Iris pigment epithelial cell (primary cell): ENCODE results near the gene VSIG8.

Source experiments
- DNase-seq: peaks from one replicate; pipeline ENCODE4 v3.0.0-alpha.2; 2011; ENCODE audit warnings: low read depth

VSIG8 gene

DNA sequence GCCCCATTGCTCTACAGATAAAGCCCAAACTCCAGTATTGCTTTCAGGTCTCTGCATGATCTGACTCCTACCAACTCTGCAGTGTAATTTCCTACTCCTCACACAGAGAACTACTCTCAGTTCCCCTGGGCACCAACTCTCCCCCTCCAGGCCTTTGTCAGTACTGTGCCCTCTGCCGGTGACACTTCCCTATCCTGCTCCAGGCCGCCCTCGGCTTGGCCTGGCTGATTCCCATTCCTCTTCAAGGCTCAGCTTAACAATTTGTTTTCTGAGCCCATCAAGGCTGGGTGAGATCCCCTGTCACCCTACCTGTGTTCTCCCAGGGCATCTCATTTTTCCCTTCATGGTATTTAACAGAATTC lies 33.2 kb downstream of the VSIG8 start:
- DNase-seq = no peak

GRCh38 chr1:159828581-159829272 lies 33.7 kb downstream of the VSIG8 start:
- DNase-seq = no peak

- DNase-seq = no peak
Observed at GRCh38 chr1:159828176-159828575, 34.3 kb downstream of the VSIG8 start.

GRCh38 chr1:159827549-159827948 lies 34.9 kb downstream of the VSIG8 start:
- no peak for DNase-seq

DNA sequence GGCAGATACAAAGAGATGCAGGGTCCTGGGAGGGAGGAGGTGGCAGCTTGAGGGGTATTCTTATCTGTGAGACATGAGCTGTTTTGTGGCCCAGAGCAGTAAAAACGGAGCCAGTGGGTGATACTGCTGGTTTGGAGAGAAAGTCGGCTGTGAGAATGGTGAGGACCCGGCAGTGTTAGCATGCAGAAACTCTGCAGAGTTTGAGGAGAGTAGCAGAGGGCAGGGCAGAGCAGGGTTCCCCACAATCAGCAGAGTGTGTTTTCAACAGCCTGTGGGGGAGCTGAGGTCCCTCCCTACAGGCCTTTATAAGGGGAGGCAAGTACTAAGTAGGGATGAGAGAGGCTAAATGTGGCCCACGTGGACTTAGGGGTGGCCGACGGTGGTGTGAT lies 35.4 kb downstream of the VSIG8 start:
- no peak for DNase-seq

DNA sequence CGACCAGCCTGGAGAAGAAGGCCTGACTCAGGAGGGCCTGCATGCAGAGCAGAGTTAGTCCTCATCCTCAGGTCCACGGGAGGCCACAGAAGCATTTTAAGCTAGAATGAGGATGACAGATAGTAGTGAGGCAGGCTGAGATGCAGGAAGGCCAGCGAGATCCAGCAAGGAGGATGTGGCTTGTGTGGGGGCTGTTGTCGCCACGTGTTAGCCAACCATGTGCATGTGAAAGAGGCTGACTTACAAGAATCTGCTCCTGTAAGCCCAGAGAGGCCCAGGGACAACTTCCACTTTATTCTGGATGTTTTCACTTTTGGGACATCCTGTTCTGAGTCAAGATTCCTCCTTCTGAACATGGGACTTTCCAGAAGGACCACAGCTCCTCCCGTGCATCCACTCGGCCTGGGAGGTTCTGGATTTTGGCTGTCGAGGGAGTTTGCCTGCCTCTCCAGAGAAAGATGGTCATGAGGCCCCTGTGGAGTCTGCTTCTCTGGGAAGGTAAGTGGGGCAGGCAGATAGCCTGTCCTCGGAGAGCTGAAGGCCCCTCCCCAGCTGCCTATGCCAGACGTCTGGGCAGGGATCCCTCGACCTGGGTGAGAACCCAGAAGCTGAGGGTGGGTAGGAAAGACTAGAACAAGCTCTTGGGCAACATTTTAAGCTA lies 35.9 kb downstream of the VSIG8 start, which contains the start of gene SLAMF8:
TSS of gene SLAMF8 (plus strand) at position 433 of the 661 bp plus-strand sequence. CDS start at position 459, 26 bp downstream.
- peak; percentile 27 for DNase-seq

DNA sequence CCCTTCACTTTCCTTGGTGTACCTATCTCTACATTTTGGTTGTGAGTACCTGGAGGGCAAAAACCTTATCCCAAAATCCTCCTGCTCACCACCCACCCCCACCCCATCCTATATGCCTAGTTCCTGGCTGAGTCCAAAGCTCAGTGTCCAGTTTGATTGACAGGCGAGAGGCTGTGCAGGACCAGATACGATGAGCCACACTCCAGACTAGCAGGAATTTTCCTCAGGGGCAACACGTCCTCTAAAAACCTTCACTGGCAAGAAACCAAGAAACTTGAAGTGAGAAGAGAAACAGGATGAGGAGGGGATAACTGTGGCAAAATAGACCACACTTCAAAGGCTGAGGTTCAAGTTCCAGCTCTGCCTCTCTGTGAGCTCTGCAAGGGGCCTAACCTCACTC lies 36.9 kb downstream of the VSIG8 start:
- no peak for DNase-seq

DNA sequence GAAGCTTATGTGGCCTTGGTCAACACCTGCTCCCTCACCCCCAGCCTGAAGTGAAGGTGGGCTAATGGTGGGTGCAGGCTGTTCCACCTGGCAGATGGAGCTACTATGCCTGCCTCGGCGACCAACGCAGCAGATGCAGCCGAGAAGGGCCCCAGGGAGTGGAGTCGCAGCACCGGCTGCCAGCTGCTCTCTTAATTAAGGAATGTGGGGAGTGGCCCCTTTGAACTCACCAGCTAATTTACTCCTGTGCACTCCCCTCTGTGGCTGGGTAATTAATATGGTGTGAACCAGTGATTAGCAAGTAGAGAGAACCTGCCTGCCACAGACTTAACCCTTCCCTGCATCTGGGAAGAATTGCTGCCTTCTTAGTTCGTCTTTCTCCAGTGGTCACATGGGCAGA lies 39.1 kb downstream of the VSIG8 start:
- DNase-seq = no peak

DNA sequence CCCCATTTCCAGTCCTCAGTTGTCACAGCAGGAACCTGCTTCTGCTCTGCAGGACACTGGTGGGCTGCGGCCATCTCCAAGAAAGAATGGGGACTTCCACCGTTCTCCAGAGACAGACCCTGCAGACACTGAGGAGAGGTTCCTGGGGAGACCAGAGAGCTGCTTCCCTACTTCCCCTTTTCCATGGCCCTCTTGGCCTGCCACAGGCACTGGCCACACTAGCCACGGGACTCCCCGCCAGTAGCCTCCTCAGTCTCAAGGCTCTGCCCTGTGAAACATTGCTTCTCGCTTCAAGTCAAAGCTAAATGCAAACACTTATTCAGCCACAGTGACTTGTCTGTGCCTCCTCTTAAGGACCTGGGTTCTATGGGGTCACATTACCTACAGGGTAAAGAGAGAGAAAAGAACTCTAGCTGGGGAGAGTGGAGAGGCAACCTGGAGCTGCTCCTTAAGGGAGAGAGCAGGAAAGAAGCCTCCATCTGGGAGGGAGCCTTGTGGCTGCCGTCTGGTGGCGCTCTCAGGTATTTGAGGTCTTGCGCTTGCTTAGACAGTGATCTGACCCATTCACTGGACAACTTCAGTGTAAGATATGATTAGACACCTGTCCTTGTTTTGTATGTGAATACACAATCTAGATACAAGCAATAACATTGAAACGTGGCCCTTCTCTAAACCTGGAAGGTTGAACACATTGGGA lies 41.1 kb downstream of the VSIG8 start:
- DNase-seq = no peak

- peak; percentile 20 for DNase-seq
Observed at GRCh38 chr1:159817276-159818041, 45.0 kb downstream of the VSIG8 start.

- DNase-seq = no peak
Observed at GRCh38 chr1:159815926-159816325, 46.5 kb downstream of the VSIG8 start.

DNA sequence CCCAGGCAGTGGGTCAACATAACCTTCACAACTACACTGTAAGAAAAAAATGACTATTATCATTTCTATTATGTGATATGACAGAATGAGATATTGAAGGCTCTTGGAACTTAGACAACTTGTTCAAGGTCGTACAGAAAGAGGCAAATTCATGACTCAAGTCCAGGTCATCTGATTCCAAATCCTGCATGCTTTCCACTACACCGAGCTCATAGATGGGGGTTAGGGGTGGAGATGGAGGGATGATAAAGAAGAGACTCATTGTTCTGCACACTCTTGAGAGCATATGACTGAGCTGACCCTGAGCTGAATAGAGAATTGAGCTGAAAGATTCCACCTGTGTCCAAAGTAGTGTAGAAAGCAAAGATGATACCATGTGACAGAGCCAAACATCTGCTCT lies 57.5 kb downstream of the VSIG8 start:
- DNase-seq = peak; percentile 31
